Caco-2 (cell line): Measurements from ENCODE around the gene PMS1. TPM values are rescaled to one million over a fixed set of nuclear protein-coding genes. Genes with fewer than 3 reads are reported as not detected.

Experiments
- BruUV-seq: library from RNA; stranded (reverse); fragments of 400-500 nt; replicated peaks from 2 replicates; lab custom pipeline; 2021; lab: Mats Ljungman, UMichigan
- CTCF ChIA-PET: fragments of 300-600 bp; sonication (Branson Sonifier 250); formaldehyde crosslinking; loops from one replicate; lab custom pipeline; 2022; ENCODE audit warnings: antibody characterized with exemption; lab: Charles Lee
- POLR2A ChIA-PET: fragments of 300-600 bp; sonication (Branson Sonifier 250); formaldehyde crosslinking; loops from one replicate; lab custom pipeline; 2022; ENCODE audit warnings: antibody characterized with exemption; lab: Charles Lee
- DNase-seq, 2 experiments: peaks; one replicate each; pipeline versions ENCODE4 v3.0.0 to v3.0.0-alpha.2; 2020 to 2022
- H3K27me3 ChIP-seq: replicated peaks from 2 replicates; pipeline ENCODE4 v1.6.0; 2011; ENCODE audit warnings: low read length; ENCODE audit not compliant: control insufficient read depth, insufficient read depth
- H3K36me3 ChIP-seq: 2 replicates; pipeline ENCODE4 v1.5.1; 2011; ENCODE audit warnings: low read length; ENCODE audit not compliant: control insufficient read depth, insufficient read depth
- H3K4me1 ChIP-seq: fragments of 250-450 bp; sonication (Bioruptor Pico); 2 replicates; pipeline ENCODE4 v1.5.1; 2020; ENCODE audit warnings: mild to moderate bottlenecking
- H3K4me3 ChIP-seq: 2 replicates; pipeline ENCODE4 v1.5.1; 2011; ENCODE audit warnings: low read depth, mild to moderate bottlenecking, control low read depth, low read length
- H3K9me3 ChIP-seq: fragments of 250-450 bp; sonication (Bioruptor Pico); 2 replicates; pipeline ENCODE4 v1.5.1; 2020; ENCODE audit warnings: mild to moderate bottlenecking, moderate library complexity
- H3K27ac Mint-ChIP-seq: one replicate; pipeline ENCODE4 v1.8.0; 2022; ENCODE audit warnings: mixed read lengths; ENCODE audit not compliant: unreplicated experiment
- H3K27me3 Mint-ChIP-seq: one replicate; pipeline ENCODE4 v1.8.0; 2022; ENCODE audit warnings: mixed read lengths; ENCODE audit not compliant: insufficient read depth, unreplicated experiment
- H3K36me3 Mint-ChIP-seq: one replicate; pipeline ENCODE4 v1.8.0; 2022; ENCODE audit warnings: mild to moderate bottlenecking, mixed read lengths; ENCODE audit not compliant: insufficient read depth, unreplicated experiment
- H3K4me1 Mint-ChIP-seq: one replicate; pipeline ENCODE4 v1.8.0; 2022; ENCODE audit warnings: low read depth, mixed read lengths; ENCODE audit not compliant: unreplicated experiment
- H3K4me3 Mint-ChIP-seq: one replicate; pipeline ENCODE4 v1.8.0; 2022; ENCODE audit warnings: mild to moderate bottlenecking, moderate library complexity, mixed read lengths; ENCODE audit not compliant: unreplicated experiment
- H3K9me3 Mint-ChIP-seq: one replicate; pipeline ENCODE4 v1.8.0; 2022; ENCODE audit warnings: mixed read lengths; ENCODE audit not compliant: unreplicated experiment
- CTCF ChIP-seq, 2 experiments: fragments of 200-600 bp in 1 of 2; IDR thresholded peaks; 1 replicate in 1 of 2; 2 replicates in 1 of 2; pipeline versions ENCODE4 v1.5.1 to v1.8.0; 2011 to 2022; ENCODE audit warnings: antibody characterized with exemption in 1 of 2, control low read depth in 1 of 2, inconsistent platforms in 1 of 2, low read depth in 1 of 2, low read length in 1 of 2, mild to moderate bottlenecking in 1 of 2, moderate library complexity in 1 of 2; ENCODE audit not compliant: insufficient read depth in 1 of 2, severe bottlenecking in 1 of 2, unreplicated experiment in 1 of 2
- intact Hi-C: fragments of 100-400 bp; cut with micrococcal nuclease; formaldehyde crosslinking; loops from one replicate; pipeline ENCODE4 v1.10.0; 2022; ENCODE audit not compliant: unreplicated experiment
- total RNA-seq: library from RNA; stranded (reverse); gene quantifications from 2 replicates; pipeline ENCODE4 v1.2.3, GENCODE V29; 2022

PMS1 gene
- total RNA-seq, 1 experiment from 2014 or later: 40.2 TPM

- no peaks in the 10 kb centered on the region for H3K9me3 Mint-ChIP-seq
- no peak overlapping the region for H3K27ac Mint-ChIP-seq
- no peak for TF ChIP-seq CTCF (IDR thresholded peaks at IDR 0.05; ENCODE audit: insufficient read depth in 1 of 2, low read depth in 1 of 2, low read length in 1 of 2, severe bottlenecking in 1 of 2, unreplicated experiment in 1 of 2)
- POLR2A ChIA-PET: no interaction called here
- CTCF ChIA-PET: no interaction called here
- no peaks in the 10 kb centered on the region for H3K27me3 Mint-ChIP-seq
- Histone ChIP-seq H3K9me3 (no peaks in the 10 kb centered on the region), H3K27me3 (no peaks in the 10 kb centered on the region), H3K4me3 (no peak overlapping the region), H3K4me1 (peaks cover 10% of the 10 kb centered on the region; the same call in 1 of the 2 replicates), H3K36me3 (no peaks in the 10 kb centered on the region)
- no TSS peak for BruUV-seq
- no peaks in the 10 kb centered on the region for H3K4me1 Mint-ChIP-seq
- DNase-seq: no peak
- H3K36me3 Mint-ChIP-seq: peaks cover 20% of the 10 kb centered on the region
- intact Hi-C loops: no loop called here
- no peak overlapping the region for H3K4me3 Mint-ChIP-seq
Observed at GRCh38 chr2:189876271-189876670, 92.0 kb downstream of the PMS1 start.

GRCh38 chr2:189879716-189880081 lies 95.4 kb downstream of the PMS1 start:
- TF ChIP-seq CTCF (IDR thresholded peaks at IDR 0.05; ENCODE audit: insufficient read depth in 1 of 2, low read depth in 1 of 2, low read length in 1 of 2, severe bottlenecking in 1 of 2, unreplicated experiment in 1 of 2): no peak
- DNase-seq: no peak
- ChIA-PET CTCF (no interaction called here), POLR2A (no interaction called here)
- Mint-ChIP-seq H3K36me3 (peaks cover 12% of the 10 kb centered on the region), H3K9me3 (no peaks in the 10 kb centered on the region), H3K4me3 (no peak overlapping the region), H3K4me1 (no peaks in the 10 kb centered on the region), H3K27ac (no peak overlapping the region), H3K27me3 (no peaks in the 10 kb centered on the region)
- Histone ChIP-seq H3K9me3 (no peaks in the 10 kb centered on the region), H3K4me3 (no peak overlapping the region), H3K4me1 (peaks cover 10% of the 10 kb centered on the region; the same call in 1 of the 2 replicates), H3K27me3 (no peaks in the 10 kb centered on the region), H3K36me3 (no peaks in the 10 kb centered on the region)
- intact Hi-C loops: no loop called here
- BruUV-seq: no TSS peak

GRCh38 chr2:189880429-189880828 lies 96.2 kb downstream of the PMS1 start:
- H3K4me3 ChIP-seq: no peak overlapping the region
- CTCF ChIA-PET: no interaction called here
- Mint-ChIP-seq H3K4me3 (no peak overlapping the region), H3K4me1 (no peaks in the 10 kb centered on the region), H3K36me3 (peaks cover 12% of the 10 kb centered on the region), H3K27me3 (no peaks in the 10 kb centered on the region), H3K9me3 (no peaks in the 10 kb centered on the region), H3K27ac (no peak overlapping the region)
- BruUV-seq: no TSS peak
- POLR2A ChIA-PET: no interaction called here
- DNase-seq: no peak
- H3K36me3 ChIP-seq: no peaks in the 10 kb centered on the region
- peaks cover 10% of the 10 kb centered on the region; the same call in 1 of the 2 replicates for H3K4me1 ChIP-seq
- no peaks in the 10 kb centered on the region for H3K9me3 ChIP-seq
- no peak for TF ChIP-seq CTCF (IDR thresholded peaks at IDR 0.05; ENCODE audit: insufficient read depth in 1 of 2, low read depth in 1 of 2, low read length in 1 of 2, severe bottlenecking in 1 of 2, unreplicated experiment in 1 of 2)
- no peaks in the 10 kb centered on the region for H3K27me3 ChIP-seq
- intact Hi-C loops: no loop called here
